ENCODE measurements around the gene HPX. TPM values are rescaled to one million over a fixed set of nuclear protein-coding genes. Genes with fewer than 3 reads are reported as not detected.

HPX gene
- total and polyA plus RNA-seq, 11 donors: 0.17 to 1.5 (median 0.37) TPM; not detected in 5

- 20 to 26% (median 23%) methylated on average over 1 of the region's 1 CpG; no CpG with 5 or more reads in 1 of the 4 donors for WGBS, 4 donors
- H3K4me3 ChIP-seq: peak overlapping the region in 11 of 12 donors; percentile 62 to 99 (median 88)
- intact Hi-C loops (cut with DNase I): loop anchor here in 3 of 10 donors (5.0 to 10.0 kb wide), 3 partner anchors 81 to 238 kb away; partner anchors contain the start of genes CNGA4 (in 1 of the 3), FHIP1B (in 1 of the 3), MRPL17 (in 1 of the 3) and SMPD1 (in 1 of the 3)
- peak overlapping the region in 8 of 12 donors; percentile 86 to 96 (median 92) for H3K27ac ChIP-seq
- ATAC-seq: no peak
- no peaks in the 10 kb centered on the region for H3K9me3 ChIP-seq
- no peak for TF ChIP-seq POLR2A (IDR thresholded peaks at IDR 0.05)
- TF ChIP-seq, protein P1, sequence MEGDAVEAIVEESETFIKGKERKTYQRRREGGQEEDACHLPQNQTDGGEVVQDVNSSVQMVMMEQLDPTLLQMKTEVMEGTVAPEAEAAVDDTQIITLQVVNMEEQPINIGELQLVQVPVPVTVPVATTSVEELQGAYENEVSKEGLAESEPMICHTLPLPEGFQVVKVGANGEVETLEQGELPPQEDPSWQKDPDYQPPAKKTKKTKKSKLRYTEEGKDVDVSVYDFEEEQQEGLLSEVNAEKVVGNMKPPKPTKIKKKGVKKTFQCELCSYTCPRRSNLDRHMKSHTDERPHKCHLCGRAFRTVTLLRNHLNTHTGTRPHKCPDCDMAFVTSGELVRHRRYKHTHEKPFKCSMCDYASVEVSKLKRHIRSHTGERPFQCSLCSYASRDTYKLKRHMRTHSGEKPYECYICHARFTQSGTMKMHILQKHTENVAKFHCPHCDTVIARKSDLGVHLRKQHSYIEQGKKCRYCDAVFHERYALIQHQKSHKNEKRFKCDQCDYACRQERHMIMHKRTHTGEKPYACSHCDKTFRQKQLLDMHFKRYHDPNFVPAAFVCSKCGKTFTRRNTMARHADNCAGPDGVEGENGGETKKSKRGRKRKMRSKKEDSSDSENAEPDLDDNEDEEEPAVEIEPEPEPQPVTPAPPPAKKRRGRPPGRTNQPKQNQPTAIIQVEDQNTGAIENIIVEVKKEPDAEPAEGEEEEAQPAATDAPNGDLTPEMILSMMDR (IDR thresholded peaks at IDR 0.05): no peak
- peaks cover 0 to 21% (median 15%) of the 10 kb centered on the region in 9 donors for H3K36me3 ChIP-seq
- peaks cover 0 to 38% (median 22%) of the 10 kb centered on the region in 12 donors for H3K4me1 ChIP-seq
- no peaks in the 10 kb centered on the region for H3K27me3 ChIP-seq
- DNase-seq: no peak
Measured at GRCh38 chr11:6472934-6473333, 32.1 kb upstream of the HPX start.

- H3K4me3 ChIP-seq: no peak overlapping the region
- 87 to 98% (median 96%) methylated on average over 1 of the region's 1 CpG for WGBS, 4 donors
Measured at GRCh38 chr11:6469599-6469998, 28.8 kb upstream of the HPX start.

DNA sequence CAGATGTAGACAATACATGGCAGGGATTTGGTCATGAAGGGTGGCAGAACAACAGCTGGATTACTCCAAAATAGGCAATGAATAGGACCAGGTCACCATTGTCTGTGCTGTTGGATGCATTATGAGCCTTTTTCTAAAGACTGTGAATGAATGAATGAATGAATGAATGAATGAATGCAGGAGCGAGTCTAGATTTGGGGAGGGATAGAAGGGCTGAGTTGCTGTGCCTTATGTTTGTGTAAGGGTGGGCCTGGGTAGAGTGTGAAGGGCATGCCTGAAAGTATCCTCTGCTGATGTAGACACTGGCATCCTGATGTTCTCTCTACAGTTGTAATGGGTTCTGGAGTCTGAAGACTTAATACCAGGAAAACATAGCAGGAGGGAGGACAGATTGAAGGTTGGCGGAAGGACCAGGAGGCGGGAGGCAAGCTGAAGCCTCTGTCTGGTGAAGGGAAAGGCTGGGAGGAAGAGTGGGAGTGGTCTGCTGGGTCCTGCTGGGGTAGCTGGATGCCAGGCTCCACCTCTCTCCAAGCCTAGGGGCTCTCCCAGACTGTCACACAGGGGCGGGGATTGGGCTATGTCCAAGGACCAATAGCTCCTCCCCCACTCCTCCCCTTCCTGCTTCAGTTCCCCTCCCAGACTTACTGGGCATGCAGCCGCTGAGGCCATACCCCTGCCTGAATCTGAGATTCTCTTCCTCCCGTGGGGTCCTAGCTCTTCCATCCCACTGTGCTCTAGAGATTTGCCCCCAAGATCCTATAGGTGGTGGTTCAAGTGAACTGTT, 28.1 kb upstream of the HPX start:
- Histone ChIP-seq H3K9me3 (no peaks in the 10 kb centered on the region), H3K4me1 (peaks cover 0 to 28% (median 15%) of the 10 kb centered on the region in 12 donors), H3K27me3 (no peaks in the 10 kb centered on the region), H3K27ac (peak overlapping the region in 11 of 12 donors; percentile 20 to 63 (median 56)), H3K36me3 (peaks cover 0 to 30% (median 17%) of the 10 kb centered on the region in 9 donors), H3K4me3 (no peak overlapping the region)
- ATAC-seq (peak; percentile 82 to 95 (median 89)), DNase-seq (peak; percentile 91 to 94 (median 92))
- 22 to 33% (median 25%) methylated on average over 6 of the region's 6 CpGs for WGBS, 4 donors
- intact Hi-C loops (cut with DNase I): no loop called here
- TF ChIP-seq, protein P1 (IDR thresholded peaks at IDR 0.05): no peak
- peak in 1 of 2 donors; percentile 32 for TF ChIP-seq POLR2A (IDR thresholded peaks at IDR 0.05)

More at GRCh38 chr11:6469599-6469998, 28.8 kb upstream of the HPX start:
- TF ChIP-seq POLR2A (IDR thresholded peaks at IDR 0.05): no peak
- TF ChIP-seq, protein P1 (IDR thresholded peaks at IDR 0.05): no peak
- DNase-seq (no peak), ATAC-seq (no peak)
- Histone ChIP-seq H3K27me3 (no peaks in the 10 kb centered on the region), H3K4me1 (peaks cover 0 to 35% (median 19%) of the 10 kb centered on the region in 12 donors), H3K27ac (peak overlapping the region in 11 of 12 donors; percentile 20 to 63 (median 49)), H3K9me3 (no peaks in the 10 kb centered on the region), H3K36me3 (peaks cover 0 to 23% (median 10%) of the 10 kb centered on the region in 9 donors)
- intact Hi-C loops (cut with DNase I): no loop called here

DNA sequence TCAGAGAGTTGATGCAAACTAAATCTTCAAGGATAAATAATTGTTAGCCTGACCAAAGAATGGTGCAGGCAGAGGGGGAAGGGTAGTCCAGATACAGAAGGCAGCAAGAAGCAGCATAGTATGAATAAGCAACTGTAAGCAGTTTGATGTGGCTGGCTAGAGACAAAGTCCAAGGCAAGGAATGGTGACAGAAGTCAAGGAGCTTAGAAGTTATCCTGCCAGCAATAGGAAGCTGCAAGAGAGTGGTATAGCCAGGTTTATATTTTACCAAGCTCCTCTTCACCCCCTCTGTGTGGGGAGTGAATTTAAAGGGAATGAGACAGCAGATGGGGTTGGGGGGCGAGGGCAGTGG, 18.3 kb upstream of the HPX start:
- ATAC-seq (no peak), DNase-seq (no peak)
- H3K9me3 ChIP-seq: no peaks in the 10 kb centered on the region
- intact Hi-C loops (cut with DNase I): no loop called here
- no peak for TF ChIP-seq POLR2A (IDR thresholded peaks at IDR 0.05)
- TF ChIP-seq, protein P1 (IDR thresholded peaks at IDR 0.05): no peak
- H3K4me1 ChIP-seq: no peaks in the 10 kb centered on the region
- no peak overlapping the region for H3K4me3 ChIP-seq
- H3K27me3 ChIP-seq: no peaks in the 10 kb centered on the region
- H3K36me3 ChIP-seq: peaks cover 0 to 97% (median 82%) of the 10 kb centered on the region in 9 donors
- H3K27ac ChIP-seq: no peak overlapping the region
- WGBS, 4 donors: 88 to 97% (median 95%) methylated on average over 1 of the region's 1 CpG
